Neural progenitor cell (in vitro differentiated cells): Measurements from ENCODE around the gene ITGBL1.

Experiments
- EZH2 ChIP-seq: fragments of 200-600 bp; sonication (generic); IDR thresholded peaks from 2 replicates; pipeline ENCODE4 v1.6.1; 2017; ENCODE audit warnings: antibody characterized with exemption, mild to moderate bottlenecking, moderate library complexity
- TF ChIP-seq, protein P1 (sequence below): fragments of 200-600 bp; sonication (generic); IDR thresholded peaks from 2 replicates; pipeline ENCODE4 v1.5.1; 2017; ENCODE audit warnings: antibody characterized with exemption, mild to moderate bottlenecking

DNA sequence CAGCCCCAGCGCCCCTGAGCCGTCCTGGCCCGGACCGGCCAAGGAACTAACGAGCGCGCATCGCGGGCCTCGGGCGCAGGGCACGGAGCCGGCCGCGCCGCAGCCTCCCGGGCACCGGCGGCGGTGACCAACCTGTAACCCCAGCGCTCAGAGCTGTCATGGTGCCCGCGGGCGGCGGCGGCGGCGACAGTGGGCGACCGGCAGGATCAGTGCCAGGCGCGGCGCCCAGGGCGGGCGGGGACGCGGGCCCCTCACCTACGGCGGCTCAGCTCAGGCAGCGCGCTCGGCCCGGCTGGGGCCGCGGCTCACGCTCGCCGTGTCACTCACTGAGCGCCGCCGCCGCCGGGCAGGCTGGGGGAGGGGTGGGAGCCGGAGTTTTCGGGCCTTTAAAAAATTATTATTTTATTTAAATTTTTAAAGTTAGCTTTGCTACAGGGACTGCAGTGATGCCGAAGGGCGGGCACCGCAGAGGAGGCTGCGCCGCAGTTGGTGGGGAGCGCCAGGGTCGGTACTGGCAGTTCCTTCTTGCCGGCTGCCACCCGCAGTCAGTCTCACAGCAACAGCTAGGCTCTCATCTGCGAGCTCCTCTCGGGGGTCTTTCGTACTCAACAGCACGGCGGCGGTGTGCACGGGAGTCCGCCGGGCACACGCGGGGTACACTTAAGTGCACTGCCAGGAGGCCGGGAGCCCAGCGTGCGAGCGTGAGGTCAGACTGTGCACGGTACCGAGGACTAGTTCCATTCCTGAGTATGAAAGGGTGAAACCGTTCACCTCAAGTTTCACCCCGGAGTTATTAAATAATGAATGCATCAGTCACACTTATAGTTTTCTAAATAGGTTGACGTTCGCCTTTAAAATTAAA is 36.1 kb upstream of the ITGBL1 start, which contains the start of gene NALCN:
- TF ChIP-seq, protein P1, sequence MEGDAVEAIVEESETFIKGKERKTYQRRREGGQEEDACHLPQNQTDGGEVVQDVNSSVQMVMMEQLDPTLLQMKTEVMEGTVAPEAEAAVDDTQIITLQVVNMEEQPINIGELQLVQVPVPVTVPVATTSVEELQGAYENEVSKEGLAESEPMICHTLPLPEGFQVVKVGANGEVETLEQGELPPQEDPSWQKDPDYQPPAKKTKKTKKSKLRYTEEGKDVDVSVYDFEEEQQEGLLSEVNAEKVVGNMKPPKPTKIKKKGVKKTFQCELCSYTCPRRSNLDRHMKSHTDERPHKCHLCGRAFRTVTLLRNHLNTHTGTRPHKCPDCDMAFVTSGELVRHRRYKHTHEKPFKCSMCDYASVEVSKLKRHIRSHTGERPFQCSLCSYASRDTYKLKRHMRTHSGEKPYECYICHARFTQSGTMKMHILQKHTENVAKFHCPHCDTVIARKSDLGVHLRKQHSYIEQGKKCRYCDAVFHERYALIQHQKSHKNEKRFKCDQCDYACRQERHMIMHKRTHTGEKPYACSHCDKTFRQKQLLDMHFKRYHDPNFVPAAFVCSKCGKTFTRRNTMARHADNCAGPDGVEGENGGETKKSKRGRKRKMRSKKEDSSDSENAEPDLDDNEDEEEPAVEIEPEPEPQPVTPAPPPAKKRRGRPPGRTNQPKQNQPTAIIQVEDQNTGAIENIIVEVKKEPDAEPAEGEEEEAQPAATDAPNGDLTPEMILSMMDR = no peak
- peak; percentile 13 for TF ChIP-seq EZH2
